ENCODE measurements around the gene B3GAT2.

DNA sequence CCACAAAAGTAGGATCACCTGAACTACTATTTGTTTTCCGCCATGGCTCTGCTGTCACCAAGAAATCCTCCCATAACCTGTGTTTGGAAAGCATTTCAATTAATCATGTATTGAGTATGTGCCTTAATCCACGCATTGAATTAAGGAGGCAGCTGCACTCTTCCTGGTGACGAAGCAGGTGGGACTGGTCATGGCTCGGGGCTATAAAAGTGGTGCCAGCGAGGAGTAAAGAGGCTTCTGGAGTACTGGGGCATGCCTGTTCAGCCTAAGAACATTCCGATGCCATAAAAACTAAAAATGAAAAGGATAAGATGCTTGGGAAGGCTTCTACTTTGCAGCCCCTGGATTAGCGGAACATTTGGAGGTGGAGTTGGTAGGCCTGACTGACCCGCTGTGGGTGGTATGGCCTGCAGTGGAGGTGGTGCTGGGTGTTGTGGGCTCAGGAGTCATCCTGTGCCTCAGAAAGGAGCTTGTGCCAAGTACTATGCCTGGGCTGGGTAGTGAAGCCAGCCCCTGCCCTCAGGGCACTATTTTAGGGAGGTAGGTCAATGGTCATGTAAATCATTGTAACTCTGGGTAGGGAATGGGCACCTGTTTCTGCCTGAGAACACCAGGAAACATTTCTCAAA lies 110.5 kb downstream of the B3GAT2 start:
- TF ChIP-seq, protein P1, sequence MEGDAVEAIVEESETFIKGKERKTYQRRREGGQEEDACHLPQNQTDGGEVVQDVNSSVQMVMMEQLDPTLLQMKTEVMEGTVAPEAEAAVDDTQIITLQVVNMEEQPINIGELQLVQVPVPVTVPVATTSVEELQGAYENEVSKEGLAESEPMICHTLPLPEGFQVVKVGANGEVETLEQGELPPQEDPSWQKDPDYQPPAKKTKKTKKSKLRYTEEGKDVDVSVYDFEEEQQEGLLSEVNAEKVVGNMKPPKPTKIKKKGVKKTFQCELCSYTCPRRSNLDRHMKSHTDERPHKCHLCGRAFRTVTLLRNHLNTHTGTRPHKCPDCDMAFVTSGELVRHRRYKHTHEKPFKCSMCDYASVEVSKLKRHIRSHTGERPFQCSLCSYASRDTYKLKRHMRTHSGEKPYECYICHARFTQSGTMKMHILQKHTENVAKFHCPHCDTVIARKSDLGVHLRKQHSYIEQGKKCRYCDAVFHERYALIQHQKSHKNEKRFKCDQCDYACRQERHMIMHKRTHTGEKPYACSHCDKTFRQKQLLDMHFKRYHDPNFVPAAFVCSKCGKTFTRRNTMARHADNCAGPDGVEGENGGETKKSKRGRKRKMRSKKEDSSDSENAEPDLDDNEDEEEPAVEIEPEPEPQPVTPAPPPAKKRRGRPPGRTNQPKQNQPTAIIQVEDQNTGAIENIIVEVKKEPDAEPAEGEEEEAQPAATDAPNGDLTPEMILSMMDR (IDR thresholded peaks at IDR 0.05), result no peak
- no peak for TF ChIP-seq POLR2A (IDR thresholded peaks at IDR 0.05)

All from adrenal gland (tissue), 5 donors.